ENCODE measurements around the gene NLRP3. TPM values are rescaled to one million over a fixed set of nuclear protein-coding genes. Genes with fewer than 3 reads are reported as not detected.
A peak's percentile ranks its signal among the peaks of the same experiment; 100 is the strongest.
"Not testable (repeated sequence)": the region's sequence is repeated elsewhere in the genome, so short reads cannot be mapped to it uniquely, and the experiment has no call there.

NLRP3 gene
- total RNA-seq, 2 donors from 2014 or later, result 9.2 TPM

DNA sequence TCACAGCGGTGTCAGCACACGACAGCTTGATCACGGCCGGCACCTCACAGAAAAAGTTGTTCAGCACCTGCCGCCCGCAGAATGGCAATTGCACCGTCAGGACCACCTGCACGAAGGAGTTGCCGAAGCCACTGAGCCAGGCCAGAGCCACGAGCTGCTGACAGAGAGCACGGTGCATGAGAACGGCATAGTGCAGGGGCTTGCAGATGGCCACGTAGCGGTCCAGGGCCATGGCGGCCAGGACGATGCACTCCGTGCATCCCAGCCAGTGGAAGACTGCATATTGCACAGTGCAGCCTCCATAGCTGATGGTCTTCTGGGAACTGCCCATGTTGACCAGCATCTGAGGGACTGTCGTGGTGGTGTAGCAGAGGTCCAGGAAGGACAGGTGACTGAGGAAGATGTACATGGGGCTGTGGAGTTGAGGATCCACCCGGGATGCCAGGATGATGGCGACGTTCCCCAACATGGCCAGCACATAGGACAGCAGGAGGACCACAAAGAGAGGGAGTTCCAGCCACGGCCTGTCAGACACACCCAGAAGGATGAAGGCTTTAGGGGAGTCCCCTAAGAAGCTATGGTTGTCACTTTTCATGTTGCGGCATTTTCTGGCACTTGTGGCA is 35.5 kb downstream of the NLRP3 start:
- no peak overlapping the region for H3K4me3 Mint-ChIP-seq
- peaks cover 2% of the 10 kb centered on the region for H3K9me3 ChIP-seq (ENCODE audit: control insufficient read depth, low read length, poor library complexity, severe bottlenecking)
- ATAC-seq (no peak), DNase-seq (no peak)
- peaks cover 8% of the 10 kb centered on the region for H3K27me3 Mint-ChIP-seq
- H3K4me1 Mint-ChIP-seq, result peaks cover 2% of the 10 kb centered on the region
- H3K36me3 Mint-ChIP-seq (ENCODE audit: low read depth), result peaks cover 8% of the 10 kb centered on the region
- H3K27ac Mint-ChIP-seq, result peak overlapping the region; percentile 37

DNA sequence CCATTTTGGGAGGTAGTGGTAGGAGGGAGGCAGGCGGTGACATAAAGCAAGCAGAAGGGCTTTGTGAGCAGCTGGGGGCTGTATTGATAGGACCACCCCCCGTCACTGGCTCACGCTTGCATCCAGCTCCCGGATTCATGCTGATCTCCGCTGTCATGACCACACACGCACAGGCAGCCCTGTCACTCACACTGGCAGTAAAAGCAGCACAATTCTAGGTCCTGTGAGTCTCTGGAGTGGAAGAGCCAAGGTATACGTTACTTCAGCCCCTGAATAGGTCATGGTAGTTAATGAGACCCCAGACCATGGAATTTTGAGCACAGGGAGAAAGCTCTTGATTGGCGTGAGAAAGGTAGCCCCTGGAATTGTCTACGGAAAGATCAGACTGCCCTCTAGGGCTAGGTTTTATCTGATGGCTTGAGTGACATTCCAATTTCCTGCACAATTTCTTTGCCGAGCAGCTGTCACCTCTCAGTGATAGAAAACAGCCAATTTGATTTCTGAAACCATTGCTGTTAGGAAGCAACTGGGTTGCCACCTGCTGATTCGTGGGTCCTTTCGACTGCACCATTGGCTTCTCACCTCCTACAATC is 36.6 kb downstream of the NLRP3 start:
- DNase-seq, result no peak
- Mint-ChIP-seq H3K36me3 (ENCODE audit: low read depth) (peaks cover 6% of the 10 kb centered on the region), H3K27ac (no peak overlapping the region), H3K4me1 (peaks cover 7% of the 10 kb centered on the region), H3K27me3 (peaks cover 17% of the 10 kb centered on the region), H3K4me3 (no peak overlapping the region)
- ATAC-seq, result no peak
- peaks cover 2% of the 10 kb centered on the region for H3K9me3 ChIP-seq (ENCODE audit: control insufficient read depth, low read length, poor library complexity, severe bottlenecking)

DNA sequence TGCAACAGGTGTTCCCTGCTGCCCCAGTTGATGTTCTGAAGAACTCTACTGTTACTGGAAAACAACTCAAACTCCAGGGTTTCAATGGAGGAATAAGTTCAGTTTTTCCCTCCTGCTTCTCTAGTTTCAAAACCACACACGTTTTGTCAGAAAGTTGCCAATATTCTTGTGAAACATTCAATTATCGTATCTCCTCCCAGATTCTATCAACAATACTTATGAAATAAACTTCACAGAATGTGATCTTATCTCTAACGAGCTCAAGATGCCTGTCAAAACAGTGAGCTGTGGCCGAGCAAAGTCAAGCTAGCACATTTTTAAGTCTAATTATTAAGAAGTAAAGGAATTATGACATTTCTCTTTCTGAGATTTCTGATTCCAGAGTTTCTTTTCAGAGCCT is 37.3 kb downstream of the NLRP3 start:
- ATAC-seq (no peak), DNase-seq (no peak)
- H3K9me3 ChIP-seq (ENCODE audit: control insufficient read depth, low read length, poor library complexity, severe bottlenecking), result peaks cover 2% of the 10 kb centered on the region
- H3K4me1 Mint-ChIP-seq, result peaks cover 7% of the 10 kb centered on the region
- H3K27me3 Mint-ChIP-seq, result peaks cover 19% of the 10 kb centered on the region
- H3K4me3 Mint-ChIP-seq, result no peak overlapping the region
- H3K27ac Mint-ChIP-seq, result no peak overlapping the region
- peaks cover 6% of the 10 kb centered on the region for H3K36me3 Mint-ChIP-seq (ENCODE audit: low read depth)

DNA sequence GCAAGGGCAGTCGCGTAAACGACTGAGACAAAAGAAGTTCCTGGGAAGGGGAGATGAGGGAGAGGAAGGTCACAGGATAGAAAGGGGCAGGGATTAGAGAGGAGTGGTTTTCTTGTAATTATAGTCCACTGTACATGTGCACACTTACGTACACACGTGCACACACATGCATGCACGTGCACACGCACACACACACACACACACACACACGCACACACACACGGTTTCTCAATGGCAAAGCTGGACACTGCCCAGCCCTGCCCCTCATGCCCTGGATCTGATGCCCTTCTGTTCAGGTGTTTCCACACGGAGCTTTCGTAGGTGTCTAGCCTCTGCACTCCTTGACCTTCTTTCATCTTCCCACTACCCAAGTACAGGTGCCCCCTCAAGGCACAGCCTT is 38.0 kb downstream of the NLRP3 start:
- no peak overlapping the region for H3K27ac Mint-ChIP-seq
- H3K36me3 Mint-ChIP-seq (ENCODE audit: low read depth), result peaks cover 3% of the 10 kb centered on the region
- peaks cover 7% of the 10 kb centered on the region for H3K4me1 Mint-ChIP-seq
- DNase-seq, result no peak
- H3K9me3 ChIP-seq (ENCODE audit: control insufficient read depth, low read length, poor library complexity, severe bottlenecking), result peaks cover 2% of the 10 kb centered on the region
- no peak for ATAC-seq
- no peak overlapping the region for H3K4me3 Mint-ChIP-seq
- H3K27me3 Mint-ChIP-seq, result peaks cover 19% of the 10 kb centered on the region

DNA sequence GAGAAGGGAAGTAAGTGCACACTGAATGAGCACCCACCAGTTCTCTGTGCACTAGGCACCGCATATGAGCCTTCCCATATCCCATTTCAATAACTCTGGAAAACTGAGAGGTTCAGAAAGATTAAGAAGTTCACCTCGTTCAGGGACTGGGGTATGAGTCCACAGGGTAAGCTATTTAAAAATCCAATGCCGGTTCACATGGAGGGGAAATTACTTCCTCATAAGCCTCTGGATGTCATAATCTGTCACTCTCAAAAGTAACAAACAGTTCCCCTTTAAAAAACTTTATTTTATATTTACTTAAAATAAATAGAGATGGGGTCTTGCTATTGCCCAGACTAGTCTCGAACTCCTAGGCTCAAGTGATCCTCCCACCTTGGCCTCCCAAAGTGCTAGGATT is 40.0 kb downstream of the NLRP3 start:
- no peak overlapping the region for H3K27ac Mint-ChIP-seq
- no peak overlapping the region for H3K4me3 Mint-ChIP-seq

DNA sequence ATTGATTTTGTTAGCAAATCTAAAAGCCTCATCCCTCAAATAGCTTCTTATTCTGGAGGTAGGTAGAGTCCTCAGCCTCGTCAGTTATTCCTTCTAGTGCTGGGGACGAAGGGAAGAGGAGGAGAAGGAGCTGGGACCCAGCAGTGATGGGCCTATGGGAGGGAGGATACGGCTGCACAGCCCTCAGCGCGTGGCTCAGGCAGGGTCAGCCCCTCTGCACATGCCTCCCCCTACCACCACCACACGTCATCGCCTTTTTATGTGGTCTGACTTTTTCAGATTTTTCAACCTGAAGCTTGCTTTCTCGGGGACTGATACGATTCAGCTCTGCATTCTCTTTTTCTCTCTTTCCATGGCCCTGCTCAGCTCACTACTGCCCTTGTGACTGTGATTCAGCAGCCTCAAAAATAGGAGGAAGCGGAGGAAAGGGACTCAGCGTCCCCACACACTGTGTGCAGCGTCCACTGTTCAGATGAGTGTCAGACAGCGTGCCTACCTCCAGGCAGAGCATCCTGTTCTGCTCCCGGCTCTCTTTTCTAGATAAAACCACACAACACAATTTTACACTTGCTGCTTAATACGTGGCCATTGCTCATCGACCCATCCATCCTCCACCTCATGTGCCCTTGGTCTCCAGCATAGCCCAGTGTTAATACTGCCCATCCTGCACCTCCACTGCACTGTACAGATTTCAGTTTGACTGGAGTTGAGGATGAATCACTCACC is 41.1 kb downstream of the NLRP3 start:
- DNase-seq (no peak), ATAC-seq (peak; percentile 27)
- Mint-ChIP-seq H3K27me3 (peaks cover 34% of the 10 kb centered on the region), H3K4me1 (peaks cover 7% of the 10 kb centered on the region), H3K4me3 (no peak overlapping the region), H3K36me3 (ENCODE audit: low read depth) (no peaks in the 10 kb centered on the region), H3K27ac (no peak overlapping the region)
- H3K9me3 ChIP-seq (ENCODE audit: control insufficient read depth, low read length, poor library complexity, severe bottlenecking), result peaks cover 2% of the 10 kb centered on the region

More for the DNA sequence above, 40.0 kb downstream of the NLRP3 start:
- Mint-ChIP-seq H3K36me3 (ENCODE audit: low read depth) (no peaks in the 10 kb centered on the region), H3K27me3 (peaks cover 34% of the 10 kb centered on the region), H3K4me1 (peaks cover 7% of the 10 kb centered on the region)
- no peak for DNase-seq
- H3K9me3 ChIP-seq (ENCODE audit: control insufficient read depth, low read length, poor library complexity, severe bottlenecking), result peaks cover 2% of the 10 kb centered on the region
- no peak for ATAC-seq

DNA sequence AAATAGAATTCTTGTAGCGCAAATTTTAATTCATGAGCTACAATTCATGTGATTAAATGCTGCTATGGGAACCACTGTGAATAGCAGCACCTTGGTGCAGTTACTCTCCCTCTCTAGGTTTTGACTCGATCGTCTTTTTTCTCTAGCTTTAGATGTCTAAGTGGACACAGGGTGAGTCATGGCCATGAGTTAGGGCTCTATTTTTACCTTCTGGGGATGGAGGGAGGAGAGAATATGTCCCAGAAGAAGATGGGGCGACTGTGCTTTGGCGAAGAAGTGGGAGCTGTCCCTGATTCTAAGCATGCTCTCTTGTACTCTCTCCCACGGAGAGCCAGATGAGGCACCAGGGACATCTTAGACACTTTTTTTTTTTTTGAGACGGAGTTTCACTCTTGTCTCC is 43.5 kb downstream of the NLRP3 start:
- DNase-seq, result no peak
- peaks cover 5% of the 10 kb centered on the region for H3K4me1 Mint-ChIP-seq
- ATAC-seq, result no peak
- no peaks in the 10 kb centered on the region for H3K36me3 Mint-ChIP-seq (ENCODE audit: low read depth)
- H3K27ac Mint-ChIP-seq, result no peak overlapping the region
- no peak overlapping the region for H3K4me3 Mint-ChIP-seq
- H3K9me3 ChIP-seq (ENCODE audit: control insufficient read depth, low read length, poor library complexity, severe bottlenecking), result no peaks in the 10 kb centered on the region
- peaks cover 40% of the 10 kb centered on the region for H3K27me3 Mint-ChIP-seq

DNA sequence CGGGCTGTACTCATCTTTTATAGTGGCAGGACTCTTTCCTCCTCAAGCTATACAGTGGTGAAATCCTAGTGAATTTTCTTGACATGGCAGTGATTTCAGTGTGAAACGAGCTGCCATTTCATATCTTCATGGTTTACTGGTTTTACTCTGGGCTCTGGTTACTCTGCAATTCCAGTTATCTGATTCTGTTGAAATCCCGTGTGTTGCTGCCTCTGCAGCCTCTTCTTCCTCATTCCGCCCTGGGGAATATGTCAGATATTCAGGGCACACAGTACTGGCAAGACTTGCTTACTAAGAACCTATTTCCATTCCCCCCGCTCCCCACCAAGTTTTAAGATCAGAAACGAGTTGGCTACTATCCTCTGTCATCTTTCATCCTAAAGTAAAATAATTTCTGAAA is 49.8 kb downstream of the NLRP3 start:
- no peaks in the 10 kb centered on the region for H3K9me3 ChIP-seq (ENCODE audit: control insufficient read depth, low read length, poor library complexity, severe bottlenecking)
- peak overlapping the region; percentile 47 for H3K27ac Mint-ChIP-seq
- no peaks in the 10 kb centered on the region for H3K36me3 Mint-ChIP-seq (ENCODE audit: low read depth)
- no peak overlapping the region for H3K4me3 Mint-ChIP-seq
- DNase-seq, result no peak
- peaks cover 40% of the 10 kb centered on the region for H3K27me3 Mint-ChIP-seq
- H3K4me1 Mint-ChIP-seq, result peaks cover 3% of the 10 kb centered on the region
- no peak for ATAC-seq

DNA sequence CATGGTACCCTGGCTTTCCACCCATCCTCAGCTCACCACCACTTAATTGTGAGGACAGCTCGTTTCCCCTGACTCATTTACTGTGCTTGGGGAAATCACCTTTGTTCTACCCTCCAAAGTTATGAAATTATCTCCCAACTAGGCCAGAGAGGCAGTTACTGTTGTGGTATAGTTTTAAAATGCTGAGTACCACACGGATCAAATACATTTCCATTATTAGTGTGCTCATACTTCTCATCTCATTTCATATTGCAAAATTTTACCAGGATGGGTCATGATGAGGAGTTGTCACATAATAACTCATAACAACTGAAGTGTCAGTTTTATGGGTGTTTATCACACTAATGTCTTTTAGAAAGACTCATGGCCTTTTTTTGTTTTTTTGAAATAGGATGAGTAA is 51.2 kb downstream of the NLRP3 start:
- H3K27me3 Mint-ChIP-seq, result peaks cover 40% of the 10 kb centered on the region
- no peak overlapping the region for H3K27ac Mint-ChIP-seq
- peaks cover 3% of the 10 kb centered on the region for H3K4me1 Mint-ChIP-seq
- H3K9me3 ChIP-seq (ENCODE audit: control insufficient read depth, low read length, poor library complexity, severe bottlenecking), result no peaks in the 10 kb centered on the region
- no peaks in the 10 kb centered on the region for H3K36me3 Mint-ChIP-seq (ENCODE audit: low read depth)
- no peak for DNase-seq
- H3K4me3 Mint-ChIP-seq, result no peak overlapping the region
- no peak for ATAC-seq

DNA sequence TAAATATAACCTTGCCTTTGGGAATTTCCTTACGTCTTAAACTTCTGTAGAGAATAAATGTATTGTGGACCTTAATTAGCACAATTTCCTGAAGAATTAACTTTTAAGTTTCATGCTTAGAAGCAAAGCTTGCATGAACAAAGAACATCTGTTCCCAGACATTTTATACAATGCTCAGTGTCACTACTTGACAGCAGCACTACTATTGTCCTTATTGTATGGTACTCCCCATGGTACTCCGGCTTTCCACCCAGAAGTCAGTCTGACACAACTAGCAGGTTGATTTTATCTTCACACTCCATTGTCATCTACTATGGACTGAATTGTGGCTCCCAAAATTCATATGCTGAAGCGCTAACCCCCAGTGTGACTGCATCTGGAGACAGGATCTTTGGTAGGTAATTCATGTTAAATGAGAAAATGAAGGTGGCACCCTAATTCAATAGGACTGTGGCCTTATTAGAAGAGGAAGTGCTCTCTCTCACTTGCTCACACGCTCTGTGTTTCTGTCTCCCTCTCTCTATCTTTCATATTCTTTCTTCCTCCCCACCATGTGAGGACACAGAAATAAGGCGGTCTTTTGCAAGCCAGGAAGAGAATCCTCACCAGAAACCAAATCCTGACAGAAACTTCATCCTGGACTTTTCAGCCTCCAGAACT is 52.6 kb downstream of the NLRP3 start:
- H3K27me3 Mint-ChIP-seq, result peaks cover 33% of the 10 kb centered on the region
- no peak overlapping the region for H3K4me3 Mint-ChIP-seq
- H3K36me3 Mint-ChIP-seq (ENCODE audit: low read depth), result no peaks in the 10 kb centered on the region
- H3K4me1 Mint-ChIP-seq, result peaks cover 3% of the 10 kb centered on the region
- no peaks in the 10 kb centered on the region for H3K9me3 ChIP-seq (ENCODE audit: control insufficient read depth, low read length, poor library complexity, severe bottlenecking)
- no peak for DNase-seq
- H3K27ac Mint-ChIP-seq, result no peak overlapping the region
- ATAC-seq, result no peak

DNA sequence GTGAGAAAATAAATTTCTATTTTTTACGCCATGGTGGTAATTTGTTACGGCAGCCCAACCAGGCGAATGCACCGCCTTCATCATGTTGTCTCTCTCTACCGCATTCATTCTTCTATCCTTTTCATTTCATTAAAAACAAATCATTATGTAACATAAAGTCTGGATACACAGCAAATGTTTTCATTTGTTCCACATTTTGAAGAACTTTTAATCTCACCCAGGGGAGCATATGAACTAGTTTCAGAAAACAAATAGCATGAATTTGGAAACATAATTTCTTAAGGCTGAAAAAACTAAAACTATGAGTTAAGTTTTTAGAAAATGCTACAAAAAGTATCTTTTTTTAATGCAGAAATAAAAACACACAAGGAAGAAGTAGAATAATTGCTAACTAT is 53.2 kb downstream of the NLRP3 start:
- Mint-ChIP-seq H3K27me3 (peaks cover 30% of the 10 kb centered on the region), H3K4me3 (no peak overlapping the region), H3K36me3 (ENCODE audit: low read depth) (no peaks in the 10 kb centered on the region), H3K4me1 (peaks cover 3% of the 10 kb centered on the region), H3K27ac (no peak overlapping the region)
- DNase-seq (no peak), ATAC-seq (no peak)
- H3K9me3 ChIP-seq (ENCODE audit: control insufficient read depth, low read length, poor library complexity, severe bottlenecking), result no peaks in the 10 kb centered on the region

DNA sequence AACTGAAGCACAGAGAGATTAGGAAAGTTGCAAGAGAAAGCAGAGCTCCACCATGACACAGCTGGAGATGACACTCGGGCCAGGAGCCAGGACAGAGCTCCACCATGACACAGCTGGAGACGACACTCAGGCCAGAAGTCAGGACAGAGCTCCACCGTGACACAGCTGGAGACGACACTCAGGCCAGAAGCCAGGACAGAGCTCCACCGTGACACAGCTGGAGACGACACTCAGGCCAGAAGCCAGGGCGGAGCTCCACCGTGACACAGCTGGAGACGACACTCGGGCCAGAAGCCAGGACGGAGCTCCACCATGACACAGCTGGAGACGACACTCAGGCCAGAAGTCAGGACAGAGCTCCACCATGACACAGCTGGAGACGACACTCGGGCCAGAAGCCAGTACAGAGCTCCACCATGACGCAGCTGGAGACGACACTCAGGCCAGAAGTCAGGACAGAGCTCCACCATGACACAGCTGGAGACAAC is 55.0 kb downstream of the NLRP3 start:
- peaks cover 25% of the 10 kb centered on the region for H3K27me3 Mint-ChIP-seq
- not testable (repeated sequence) for DNase-seq; ATAC-seq; H3K36me3 Mint-ChIP-seq (ENCODE audit: low read depth); H3K4me1 Mint-ChIP-seq; H3K27ac Mint-ChIP-seq; H3K9me3 ChIP-seq (ENCODE audit: control insufficient read depth, low read length, poor library complexity, severe bottlenecking); H3K4me3 Mint-ChIP-seq

DNA sequence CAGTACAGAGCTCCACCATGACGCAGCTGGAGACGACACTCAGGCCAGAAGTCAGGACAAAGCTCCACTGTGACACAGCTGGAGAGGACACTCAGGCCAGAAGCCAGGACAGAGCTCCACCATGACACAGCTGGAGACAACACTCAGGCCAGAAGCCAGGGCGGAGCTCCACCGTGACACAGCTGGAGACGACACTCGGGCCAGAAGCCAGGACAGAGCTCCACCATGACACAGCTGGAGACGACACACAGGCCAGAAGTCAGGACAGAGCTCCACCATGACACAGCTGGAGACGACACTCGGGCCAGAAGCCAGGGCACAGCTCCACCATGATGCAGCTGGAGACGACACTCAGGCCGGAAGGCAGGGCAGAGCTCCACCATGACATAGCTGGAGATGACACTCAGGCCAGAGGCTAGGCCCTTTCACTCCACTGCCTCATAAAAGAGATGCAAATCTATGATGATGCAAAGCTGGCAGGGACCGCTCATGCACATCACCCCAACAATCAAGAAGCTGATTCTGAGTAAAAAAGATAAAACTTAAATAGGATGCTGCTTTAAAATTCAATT is 55.6 kb downstream of the NLRP3 start:
- no peak for ATAC-seq
- H3K36me3 Mint-ChIP-seq (ENCODE audit: low read depth), result no peaks in the 10 kb centered on the region
- peaks cover 21% of the 10 kb centered on the region for H3K27me3 Mint-ChIP-seq
- peaks cover 3% of the 10 kb centered on the region for H3K4me1 Mint-ChIP-seq
- no peak for DNase-seq
- no peak overlapping the region for H3K4me3 Mint-ChIP-seq
- no peak overlapping the region for H3K27ac Mint-ChIP-seq
- H3K9me3 ChIP-seq (ENCODE audit: control insufficient read depth, low read length, poor library complexity, severe bottlenecking), result no peaks in the 10 kb centered on the region
